ENCODE measurements around the gene MRPL57.
"Not testable (repeated sequence)": the region's sequence is repeated elsewhere in the genome, so short reads cannot be mapped to it uniquely, and the experiment has no call there.

The MRPL57 gene

DNA sequence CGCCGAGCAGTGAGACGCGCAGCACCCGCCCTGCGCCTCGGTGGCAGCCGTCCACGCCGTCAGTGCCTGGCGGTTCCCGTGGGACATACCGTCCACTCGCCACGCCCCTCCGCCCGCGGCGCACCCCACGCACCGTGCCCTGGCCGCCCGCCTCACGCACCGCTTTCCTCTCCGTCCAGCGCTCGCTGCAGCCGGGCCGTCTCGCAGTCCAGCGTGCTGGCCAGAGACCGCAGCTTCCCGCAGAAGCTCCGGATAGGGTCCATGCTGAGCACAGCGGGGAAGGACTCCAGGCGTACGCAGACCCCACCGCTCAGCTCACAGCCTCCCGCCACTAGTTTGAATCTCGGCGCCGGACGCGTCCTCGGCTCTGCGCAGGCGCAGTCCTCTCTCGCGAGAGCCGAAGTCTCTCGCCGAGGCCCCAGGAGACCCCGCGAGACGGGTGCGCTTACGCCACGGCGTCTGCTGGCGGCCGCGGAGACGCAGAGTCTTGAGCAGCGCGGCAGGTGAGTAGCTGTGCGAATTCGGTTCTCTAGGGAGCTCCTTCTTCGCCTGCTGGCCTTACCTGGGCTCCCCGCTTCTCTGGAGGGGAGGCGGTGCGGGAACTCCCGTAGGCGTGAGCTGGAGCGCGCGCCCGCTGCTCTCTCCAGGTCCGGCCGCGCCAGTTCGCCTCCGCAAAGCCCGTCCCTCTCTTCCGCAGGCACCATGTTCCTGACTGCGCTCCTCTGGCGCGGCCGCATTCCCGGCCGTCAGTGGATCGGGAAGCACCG lies at the start of gene MRPL57, which contains the start of gene SKA3:
MRPL57 (plus strand) TSS at position 444 of the 767 bp plus-strand sequence; CDS start at position 703, 259 bp downstream.
SKA3 (minus strand) TSS at position 338 of the 767 bp plus-strand sequence; CDS start at position 263, 75 bp downstream.
- DNase-seq = peak; percentile 94

DNA sequence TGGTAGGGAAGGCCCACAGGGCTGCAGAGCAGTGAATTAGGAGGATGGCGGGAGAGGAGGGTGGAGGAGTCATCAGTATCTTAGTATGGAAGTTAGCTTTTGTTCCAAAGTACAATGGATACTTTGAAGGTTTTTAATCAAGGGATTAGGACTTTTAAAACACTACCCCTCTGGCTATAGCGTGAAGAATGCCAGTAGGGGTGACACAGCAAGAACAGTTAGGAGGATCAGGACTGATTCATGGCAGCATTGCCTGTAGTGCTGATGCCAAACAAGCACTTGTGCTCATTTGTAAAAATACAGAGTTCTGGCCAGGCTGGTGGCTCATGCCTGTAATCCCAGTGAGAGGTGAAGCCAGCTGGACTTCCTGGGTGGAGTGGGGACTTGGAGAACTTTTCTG lies 46.3 kb upstream of the MRPL57 start:
- DNase-seq = no peak

GRCh38 chr13:21133077-21133476 lies 43.4 kb upstream of the MRPL57 start:
- DNase-seq = no peak

DNA sequence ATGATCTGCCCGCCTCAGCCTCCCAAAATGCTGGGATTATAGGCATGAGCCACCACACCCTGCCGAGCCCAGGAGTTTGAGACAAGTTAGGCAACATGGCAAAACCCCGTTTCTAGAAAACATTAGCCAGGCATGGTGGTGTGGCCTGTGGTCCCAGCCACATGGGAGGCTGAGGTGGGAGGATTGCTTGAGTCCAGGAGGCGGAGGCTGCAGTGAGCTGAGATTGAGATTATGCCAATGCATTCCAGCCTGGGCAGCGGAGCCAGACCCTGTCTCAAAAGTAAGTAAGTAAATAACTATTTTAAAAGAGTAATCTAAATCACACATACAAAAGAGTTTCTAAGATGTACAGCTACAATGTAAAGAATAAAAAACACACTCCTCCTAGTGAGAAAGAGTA lies 42.0 kb upstream of the MRPL57 start:
- no peak for DNase-seq

GRCh38 chr13:21135833-21136232 lies 40.6 kb upstream of the MRPL57 start:
- not testable (repeated sequence) for DNase-seq

DNA sequence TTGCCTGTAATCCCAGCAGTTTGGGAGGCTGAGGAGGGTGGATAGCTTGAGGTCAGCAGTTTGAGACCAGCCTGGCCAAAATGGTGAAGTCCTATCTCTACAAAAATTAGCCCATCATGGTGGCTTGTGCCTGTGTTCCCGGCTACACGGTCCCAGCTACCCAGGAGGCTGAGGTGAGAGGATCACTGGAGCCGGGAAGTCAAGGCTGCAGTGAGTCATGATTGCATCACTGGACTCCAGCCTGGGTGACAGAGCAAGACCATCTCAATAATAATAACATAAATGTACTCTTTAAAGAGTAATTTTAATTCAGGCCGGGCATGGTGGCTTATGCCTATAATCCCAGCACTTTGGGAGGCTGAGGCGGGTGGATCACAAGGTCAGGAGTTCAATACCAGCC lies 38.8 kb upstream of the MRPL57 start:
- peak; percentile 34 for DNase-seq

- DNase-seq = no peak
Measured at GRCh38 chr13:21138561-21138960, 37.9 kb upstream of the MRPL57 start.

DNA sequence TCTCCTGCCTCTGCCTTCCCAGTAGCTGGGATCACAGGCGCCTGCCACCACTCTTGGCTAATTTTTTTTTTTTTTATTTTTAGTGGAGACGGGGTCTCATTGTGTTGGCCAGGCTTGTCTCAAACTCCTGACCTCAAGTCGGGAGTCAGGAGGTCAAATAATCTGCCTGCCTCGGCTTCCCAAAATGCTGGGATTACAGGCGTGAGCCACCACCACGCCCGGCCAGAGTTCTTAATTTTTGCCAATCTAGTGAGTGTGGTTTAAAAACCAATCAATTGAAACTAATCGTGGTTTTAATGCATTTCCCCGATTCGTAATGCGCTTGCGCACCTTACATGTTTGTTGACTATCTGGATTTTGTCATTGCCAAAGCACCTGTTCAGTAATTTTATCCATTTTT lies 37.1 kb upstream of the MRPL57 start:
- no peak for DNase-seq

DNA sequence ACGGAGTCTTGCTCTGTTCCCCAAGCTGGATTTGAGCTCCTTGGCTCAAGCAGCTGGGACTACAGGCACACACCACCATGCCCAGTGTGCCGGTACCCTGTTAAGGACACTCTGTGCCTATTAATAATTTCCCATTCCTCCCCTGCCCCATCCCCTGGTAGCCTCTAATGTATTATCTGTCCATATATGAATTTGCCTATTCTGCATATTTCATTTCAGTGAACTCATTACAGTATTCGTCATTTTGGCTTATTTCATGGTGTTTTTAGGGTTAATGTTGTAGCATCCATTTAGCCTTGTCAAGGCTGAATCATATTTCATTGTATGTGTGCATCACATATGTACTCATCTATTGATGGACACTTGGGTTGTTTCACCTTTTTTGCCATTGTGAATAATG lies 33.7 kb upstream of the MRPL57 start:
- DNase-seq = no peak

DNA sequence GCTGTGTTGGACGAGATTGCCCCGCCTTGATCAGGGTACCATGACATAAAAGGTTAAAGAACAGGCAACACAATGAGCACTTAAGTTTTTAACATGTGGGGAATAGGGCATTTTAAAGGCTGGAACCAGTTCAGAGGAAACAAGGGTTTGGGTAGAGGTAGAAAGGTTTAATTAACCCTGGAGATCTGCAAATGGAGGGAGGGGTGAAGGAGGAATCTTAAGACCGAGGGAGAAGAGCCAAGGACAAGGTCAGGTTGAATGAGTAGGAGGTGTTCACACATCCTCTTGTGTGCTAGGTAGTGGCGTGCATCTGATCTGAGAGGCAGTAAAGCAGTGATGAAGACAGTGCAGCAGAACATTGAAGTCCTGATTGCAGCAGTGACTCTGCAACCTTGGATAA lies 28.6 kb upstream of the MRPL57 start:
- DNase-seq = no peak

DNA sequence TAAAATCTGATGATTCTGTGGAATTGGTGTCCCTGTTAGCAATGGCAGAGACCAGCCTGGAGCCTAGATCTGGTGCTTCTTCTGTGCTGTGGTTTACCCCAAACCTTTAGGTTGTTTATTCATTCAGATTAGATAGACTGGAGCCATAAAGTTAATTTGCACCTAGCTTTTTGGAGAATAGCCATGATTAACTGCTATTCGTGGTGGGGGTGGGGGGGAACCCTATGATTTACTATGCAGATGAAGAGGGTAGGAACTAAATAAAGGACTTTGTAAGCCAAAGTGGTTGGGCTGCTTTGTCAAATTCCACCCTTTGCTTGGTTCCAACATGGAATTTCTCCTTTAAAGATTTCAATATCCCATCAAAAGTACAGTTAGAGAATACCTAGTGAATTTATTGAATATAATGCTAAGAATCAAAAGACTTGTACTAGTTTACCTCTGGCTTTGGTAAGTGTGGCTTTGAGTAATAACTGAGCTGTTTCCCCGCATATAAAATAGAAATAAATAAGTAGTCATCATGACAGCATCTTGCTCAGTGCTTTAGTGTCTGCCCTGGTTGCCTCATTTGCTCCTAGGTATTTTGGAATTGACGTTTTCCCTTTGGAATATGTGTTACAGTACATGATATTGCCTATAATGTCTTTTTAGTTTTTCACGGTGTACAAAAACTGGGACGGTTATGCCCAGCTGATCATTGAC lies 27.8 kb upstream of the MRPL57 start:
- no peak for DNase-seq

GRCh38 chr13:21149568-21149967 lies 26.9 kb upstream of the MRPL57 start:
- peak; percentile 17 for DNase-seq

DNA sequence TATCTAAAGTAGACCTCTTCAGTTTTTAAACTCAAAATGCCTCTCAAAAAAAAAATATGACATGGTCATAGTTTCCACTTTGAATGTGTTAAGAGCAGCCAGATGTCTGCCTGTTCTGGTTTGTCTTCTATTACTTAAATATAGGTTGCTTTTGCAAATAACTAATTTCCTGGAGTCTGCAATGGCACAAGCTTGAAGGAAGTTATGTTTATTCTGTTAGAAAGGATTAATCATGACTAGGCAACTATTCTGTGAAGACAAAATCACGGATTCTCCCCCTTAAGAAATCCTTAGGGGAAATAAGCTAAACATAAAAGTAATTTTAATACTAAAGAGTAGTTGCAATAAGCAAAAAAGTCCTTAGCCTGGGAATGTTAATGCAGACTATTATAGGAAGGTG lies 26.4 kb upstream of the MRPL57 start:
- no peak for DNase-seq

- no peak for DNase-seq
Measured at GRCh38 chr13:21152251-21152899, 24.1 kb upstream of the MRPL57 start.

DNA sequence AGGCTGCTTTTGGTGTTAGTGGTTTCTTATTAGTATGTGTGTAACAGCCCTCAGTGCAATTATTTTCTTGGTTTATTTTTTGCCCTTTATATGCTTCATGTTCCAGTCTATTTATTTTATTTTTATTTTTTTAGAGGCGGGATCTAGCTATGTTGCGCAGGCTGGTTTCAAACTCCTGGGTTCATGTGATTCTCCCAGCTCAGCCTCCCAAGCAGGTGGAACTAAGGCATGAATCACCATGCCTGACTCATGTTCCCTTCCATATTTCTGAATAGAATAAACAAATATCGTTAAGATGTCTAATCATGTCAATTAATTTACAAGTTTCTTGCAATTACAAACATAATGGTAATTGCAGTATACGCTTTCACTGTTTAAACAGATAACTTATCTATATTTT lies 11.8 kb upstream of the MRPL57 start:
- DNase-seq = no peak

DNA sequence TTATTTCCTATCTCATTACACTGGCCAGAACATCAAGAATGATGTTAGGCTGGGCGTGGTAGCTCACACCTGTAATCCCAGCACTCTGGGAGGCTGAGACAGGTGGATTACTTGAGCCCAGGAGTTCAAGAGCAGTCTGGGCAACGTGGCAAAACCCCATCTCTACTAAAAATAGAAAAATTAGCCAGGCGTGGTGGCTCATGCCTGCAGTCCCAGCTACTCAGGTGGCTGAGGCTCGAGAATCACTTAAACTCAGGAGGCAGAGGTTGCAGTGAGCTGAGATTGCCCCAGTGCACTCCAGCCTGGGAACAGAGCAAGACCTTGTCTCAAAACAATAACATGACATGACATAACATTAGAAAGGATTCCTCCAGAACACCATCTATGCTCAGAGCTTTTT lies 10.9 kb upstream of the MRPL57 start:
- DNase-seq = not testable (repeated sequence)

DNA sequence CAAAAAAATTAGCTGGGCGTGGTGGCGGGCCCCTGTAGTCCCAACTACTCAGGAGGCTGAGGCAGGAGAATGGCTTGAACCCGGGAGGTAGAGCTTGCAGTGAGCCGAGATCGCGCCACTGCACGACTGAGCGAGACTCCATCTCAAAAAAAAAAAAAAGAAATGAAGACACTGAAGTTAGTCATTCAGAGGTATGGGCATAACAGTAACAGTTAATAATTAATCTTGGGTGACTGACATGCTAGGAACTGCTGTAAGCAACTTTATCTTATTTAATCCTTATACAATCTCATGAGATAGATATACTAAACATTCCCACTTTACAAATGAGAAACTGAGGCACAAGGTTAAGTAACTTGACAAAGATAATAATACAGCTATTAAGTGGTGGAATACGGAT lies 5.0 kb upstream of the MRPL57 start:
- DNase-seq = no peak

DNA sequence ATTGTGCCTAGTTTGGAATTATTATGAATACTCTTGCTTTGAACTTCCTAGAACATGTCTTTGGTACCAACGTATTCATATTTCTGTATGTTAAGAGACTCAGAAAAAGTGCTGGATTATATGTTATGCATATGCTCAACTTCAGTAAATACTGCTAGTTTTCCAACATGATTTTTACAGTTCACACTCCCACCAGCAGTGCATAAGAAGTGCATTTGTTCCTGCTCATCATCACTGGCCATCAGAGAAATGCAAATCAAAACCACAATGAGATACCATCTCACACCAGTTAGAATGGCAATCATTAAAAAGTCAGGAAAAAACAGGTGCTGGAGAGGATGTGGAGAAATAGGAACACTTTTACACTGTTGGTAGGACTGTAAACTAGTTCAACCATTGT lies 2.7 kb upstream of the MRPL57 start:
- DNase-seq = not testable (repeated sequence)

DNA sequence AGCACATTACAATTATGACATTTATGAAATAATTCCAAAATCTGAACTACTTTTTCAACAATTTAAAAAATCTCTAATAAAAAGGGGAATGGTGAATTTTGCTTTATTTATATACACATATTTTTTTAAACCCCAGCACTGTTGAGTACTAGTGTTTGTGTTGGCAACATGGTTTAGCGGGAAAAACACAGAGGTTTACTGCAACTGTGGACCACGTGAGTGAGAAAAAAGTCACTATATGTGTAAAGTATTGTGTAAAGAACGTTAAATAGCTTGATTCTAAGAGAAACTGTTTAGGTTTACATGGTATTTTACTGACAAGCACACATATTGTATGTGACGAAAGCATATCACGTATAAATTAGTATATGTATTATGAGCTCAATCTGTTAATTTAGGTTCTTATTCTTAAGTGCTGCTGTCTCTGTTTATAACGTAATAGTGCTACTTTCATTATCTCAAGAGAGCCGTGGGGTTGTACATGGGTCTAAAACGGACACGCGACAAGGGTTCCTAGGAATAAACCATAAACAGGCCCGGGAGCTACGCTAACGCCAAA lies 723 bp upstream of the MRPL57 start:
- no peak for DNase-seq

DNA sequence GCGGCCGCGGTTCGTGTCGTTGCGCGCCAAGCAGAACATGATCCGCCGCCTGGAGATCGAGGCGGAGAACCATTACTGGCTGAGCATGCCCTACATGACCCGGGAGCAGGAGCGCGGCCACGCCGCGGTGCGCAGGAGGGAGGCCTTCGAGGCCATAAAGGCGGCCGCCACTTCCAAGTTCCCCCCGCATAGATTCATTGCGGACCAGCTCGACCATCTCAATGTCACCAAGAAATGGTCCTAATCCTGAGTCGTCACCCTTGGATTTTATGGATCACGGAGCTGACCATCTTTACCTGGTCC lies 475 bp downstream of the MRPL57 start:
- no peak for DNase-seq

DNA sequence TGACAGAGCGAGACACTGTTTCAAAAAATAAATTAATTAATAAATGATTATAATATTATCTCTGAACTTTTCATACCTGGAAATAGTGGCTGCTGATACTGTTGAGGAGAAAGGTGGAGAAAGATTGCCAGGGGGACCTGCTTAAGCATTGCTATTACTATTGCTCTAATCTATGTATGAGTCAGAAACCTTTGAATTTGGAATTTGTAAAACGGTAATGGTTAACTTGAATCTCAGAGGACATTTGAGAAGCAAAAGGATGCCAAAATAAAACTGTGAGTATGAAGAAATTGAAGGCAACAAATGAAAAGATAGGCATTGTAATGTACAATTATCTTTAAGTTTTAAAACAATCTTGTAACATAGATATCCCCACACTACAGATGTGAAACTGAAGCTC lies 5.2 kb downstream of the MRPL57 start:
- DNase-seq = no peak

- DNase-seq = not testable (repeated sequence)
Measured at GRCh38 chr13:21186410-21186809, 10.0 kb downstream of the MRPL57 start.

- peak; percentile 9 for DNase-seq
Measured at GRCh38 chr13:21194756-21195155, 18.3 kb downstream of the MRPL57 start.
